Breast epithelium (tissue), 3 donors: ENCODE results near the gene QSOX1.

Experiments used
- CTCF ChIP-seq, 3 donors: fragments of 450-650 bp; IDR thresholded peaks; one replicate each; pipeline ENCODE4 v1.5.1; 2016 to 2017; ENCODE audit warnings: antibody characterized with exemption in 3 of 3, mild to moderate bottlenecking in 3 of 3, moderate library complexity in 3 of 3
- POLR2AphosphoS5 ChIP-seq, 3 donors: sonication (generic); formaldehyde crosslinking; IDR thresholded peaks; one replicate each; pipeline ENCODE4 v1.6.1; 2017; ENCODE audit warnings: antibody characterized with exemption in 3 of 3

- TF ChIP-seq CTCF (IDR thresholded peaks at IDR 0.05), result no peak
- no peak for TF ChIP-seq POLR2AphosphoS5 (IDR thresholded peaks at IDR 0.05)
These were observed 18.8 kb downstream of the QSOX1 start for GRCh38 chr1:180173451-180173850.
